HG02763 (cell line): Measurements from ENCODE around the gene ZC3H4.
"Not testable (repeated sequence)": the region's sequence is repeated elsewhere in the genome, so short reads cannot be mapped to it uniquely, and the experiment has no call there.

ENCODE experiments used
- ATAC-seq: cut with Tn5 transposase; IDR thresholded peaks from one replicate; pipeline ENCODE4 v1.9.1; 2021; ENCODE audit warnings: mild to moderate bottlenecking, moderate library complexity; ENCODE audit not compliant: unreplicated experiment

ZC3H4 gene

GRCh38 chr19:47056411-47056810, 57.2 kb downstream of the ZC3H4 start:
- no peak for ATAC-seq

DNA sequence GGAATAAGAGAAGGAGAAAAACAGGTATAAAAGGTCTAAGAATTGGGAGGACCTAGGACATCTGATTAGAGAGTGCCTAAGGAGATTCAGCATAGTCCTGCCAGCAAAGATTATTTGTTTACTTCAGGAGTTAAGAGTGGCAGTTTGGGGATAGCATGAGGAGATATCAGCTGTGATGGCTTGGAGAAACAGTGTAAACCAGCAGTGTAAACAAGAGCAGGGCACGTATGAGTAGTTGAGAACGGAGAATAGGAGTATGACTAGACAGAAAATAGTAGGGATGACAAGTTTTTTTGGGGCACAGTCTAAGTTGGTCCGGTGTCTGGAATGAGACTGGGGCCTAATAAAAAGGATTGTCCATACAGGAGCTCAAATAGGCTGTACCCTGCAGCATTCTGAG, 63.0 kb downstream of the ZC3H4 start:
- ATAC-seq, result not testable (repeated sequence)

- ATAC-seq, result no peak
Measured at GRCh38 chr19:47049307-47049700, 64.3 kb downstream of the ZC3H4 start.

DNA sequence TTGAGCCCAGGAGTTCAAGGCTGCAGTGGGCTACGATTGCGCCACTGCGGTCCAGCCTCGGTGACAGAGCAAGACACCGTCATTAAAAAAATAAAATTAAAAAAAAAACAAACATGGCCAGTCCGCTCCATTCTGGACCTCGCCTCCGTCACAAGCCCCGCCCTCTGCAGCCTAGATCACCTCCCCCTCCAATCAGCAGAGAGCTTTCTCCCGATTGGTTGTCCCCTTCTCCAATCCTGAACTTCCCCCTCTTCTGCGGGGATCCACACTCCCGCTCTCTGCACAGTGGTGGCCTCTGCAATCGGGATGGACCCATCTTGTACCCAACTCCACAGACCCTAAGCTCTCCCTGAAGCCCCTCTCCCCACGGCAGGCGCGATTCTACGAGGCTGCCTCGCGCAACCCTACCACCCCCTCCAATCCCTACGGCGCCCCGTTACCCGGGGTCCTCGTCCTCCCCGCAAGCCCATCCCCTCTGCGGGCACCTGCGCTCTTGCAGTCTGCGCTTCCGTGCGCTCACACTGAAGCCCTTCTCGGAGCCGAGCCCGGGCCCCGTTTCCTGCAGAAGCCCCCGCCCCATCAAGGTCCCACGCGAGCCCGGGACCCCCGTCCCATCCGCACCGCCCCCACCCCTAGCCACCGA, 65.7 kb downstream of the ZC3H4 start:
- peak; percentile 28 for ATAC-seq

- ATAC-seq, result no peak
Measured at GRCh38 chr19:47047272-47047762, 66.3 kb downstream of the ZC3H4 start.

GRCh38 chr19:47045867-47046470, 67.6 kb downstream of the ZC3H4 start:
- ATAC-seq, result no peak

GRCh38 chr19:47044946-47045866, 68.4 kb downstream of the ZC3H4 start:
- no peak for ATAC-seq

GRCh38 chr19:47040869-47041268, 72.7 kb downstream of the ZC3H4 start:
- no peak for ATAC-seq

DNA sequence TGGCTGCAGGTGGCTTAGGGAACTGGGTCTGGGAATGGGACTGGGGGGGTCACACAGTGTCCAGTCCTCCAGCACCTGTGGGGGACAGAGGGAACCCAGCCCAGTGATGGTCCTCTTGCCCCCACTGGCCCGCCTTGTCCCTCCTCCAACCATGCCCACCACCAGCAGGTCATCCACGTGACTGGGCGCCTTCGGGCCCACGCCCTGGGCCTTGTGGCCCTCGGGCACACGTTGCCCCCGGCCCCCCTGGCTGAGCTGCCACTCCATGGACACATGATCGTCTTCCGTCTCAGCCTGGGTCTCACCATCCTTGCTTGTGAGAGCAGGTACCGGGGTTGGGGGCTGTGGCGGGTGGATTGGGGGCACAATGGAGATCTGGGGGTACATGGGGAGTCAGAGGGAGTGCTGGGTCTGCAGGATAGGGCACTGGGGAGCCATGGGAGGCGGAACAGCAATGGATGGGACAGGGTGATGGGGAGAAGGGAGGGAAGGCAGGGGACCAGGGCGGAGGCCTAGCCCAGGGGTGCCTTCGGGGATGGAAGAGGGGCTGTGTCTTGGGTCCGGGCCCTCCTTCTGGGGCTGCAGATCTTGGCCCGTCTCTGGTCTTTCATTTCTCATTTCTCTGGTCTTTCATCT, 74.2 kb downstream of the ZC3H4 start:
- no peak for ATAC-seq

DNA sequence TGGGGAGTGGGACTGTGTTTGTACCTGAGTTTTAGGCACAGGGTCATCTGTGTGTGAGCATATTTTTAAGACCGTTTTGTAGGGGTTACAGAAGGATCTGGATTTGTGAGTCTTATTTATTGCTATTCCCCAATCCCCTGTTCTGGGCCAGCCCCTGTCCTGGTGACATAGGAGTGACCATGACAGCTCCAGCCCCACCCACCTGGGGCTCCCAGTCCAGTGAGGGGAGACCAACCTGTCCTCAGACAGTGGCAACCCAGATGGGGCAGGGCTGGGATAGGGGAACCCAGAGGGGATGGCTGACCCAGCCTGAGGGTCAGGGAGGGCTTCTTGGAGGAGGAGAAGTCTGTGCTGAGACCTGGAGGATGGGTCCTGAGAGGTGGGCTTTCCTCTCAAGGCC, 75.8 kb downstream of the ZC3H4 start:
- ATAC-seq, result no peak

- no peak for ATAC-seq
Measured at GRCh38 chr19:47036097-47036651, 77.4 kb downstream of the ZC3H4 start.

DNA sequence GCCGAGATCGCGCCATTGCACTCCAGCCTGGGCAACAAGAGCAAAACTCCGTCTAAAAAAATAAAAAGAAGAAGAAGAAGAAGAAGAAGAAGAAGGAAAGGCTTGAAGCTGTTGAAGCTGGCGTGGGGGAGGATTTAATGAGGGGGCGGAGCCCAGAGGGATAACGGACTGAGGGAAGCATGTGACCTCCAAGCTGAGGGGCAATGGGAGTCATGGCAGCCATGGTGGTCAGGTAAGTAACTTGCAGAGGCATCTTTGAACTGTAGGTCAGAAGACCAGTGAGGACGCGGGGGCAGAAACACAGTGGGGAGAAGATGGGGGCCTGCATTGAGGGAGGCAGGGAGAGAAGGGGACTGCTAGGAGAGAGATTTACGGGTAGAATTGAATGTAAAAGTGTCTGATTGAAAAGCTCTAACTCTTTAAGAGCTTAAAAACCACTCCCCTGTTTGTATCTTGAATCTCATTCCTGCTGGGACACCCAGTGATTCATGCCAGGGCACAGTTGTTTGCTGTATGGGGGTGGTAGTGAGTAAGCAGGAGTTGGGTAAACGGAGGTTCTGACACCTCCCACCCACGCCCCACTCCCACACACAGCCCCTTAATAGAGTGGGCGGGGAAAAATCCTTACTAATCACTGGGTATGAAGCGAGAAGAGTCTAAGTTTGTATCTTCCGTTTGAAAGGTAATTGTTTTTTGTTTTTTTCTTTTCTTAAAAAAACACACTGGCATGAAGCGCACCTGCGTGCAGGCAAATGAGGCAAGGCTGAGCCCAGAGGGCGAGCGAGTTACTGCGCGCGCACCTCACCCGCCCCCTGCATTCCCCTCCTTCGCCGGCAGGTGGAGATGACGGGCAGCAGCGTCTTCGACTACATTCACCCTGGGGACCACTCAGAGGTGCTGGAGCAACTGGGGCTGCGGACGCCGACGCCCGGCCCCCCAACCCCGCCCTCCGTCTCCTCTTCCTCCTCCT, 78.2 kb downstream of the ZC3H4 start:
- peak; percentile 85 for ATAC-seq

DNA sequence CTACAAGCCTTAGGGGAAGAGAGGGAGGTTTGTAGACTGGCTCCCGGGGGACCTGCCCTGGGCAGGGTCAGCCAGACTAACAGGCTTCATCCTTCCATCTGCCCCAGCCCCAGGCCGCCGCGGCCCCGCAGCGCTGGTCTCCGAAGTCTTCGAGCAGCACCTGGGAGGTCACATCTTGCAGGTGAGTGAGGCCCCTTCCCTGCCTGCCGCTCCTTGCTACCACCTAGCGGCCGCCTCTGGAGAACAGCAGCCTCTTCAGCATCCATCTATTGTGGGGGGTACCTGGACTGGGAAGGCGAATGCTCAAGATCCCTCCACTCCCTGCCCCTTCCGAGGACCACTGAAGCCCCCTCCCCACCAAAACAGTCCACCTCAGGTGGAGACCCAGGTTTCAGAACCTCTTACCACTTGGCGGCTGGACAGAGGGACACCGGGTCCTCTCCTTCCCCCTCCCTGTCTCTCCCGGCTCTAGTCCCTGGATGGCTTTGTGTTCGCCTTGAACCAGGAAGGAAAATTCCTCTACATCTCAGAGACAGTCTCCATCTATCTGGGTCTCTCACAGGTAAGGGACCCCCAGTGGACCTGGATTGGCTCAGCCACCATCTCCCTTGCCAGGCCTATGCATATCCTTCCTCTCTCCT, 81.3 kb downstream of the ZC3H4 start:
- ATAC-seq, result no peak

DNA sequence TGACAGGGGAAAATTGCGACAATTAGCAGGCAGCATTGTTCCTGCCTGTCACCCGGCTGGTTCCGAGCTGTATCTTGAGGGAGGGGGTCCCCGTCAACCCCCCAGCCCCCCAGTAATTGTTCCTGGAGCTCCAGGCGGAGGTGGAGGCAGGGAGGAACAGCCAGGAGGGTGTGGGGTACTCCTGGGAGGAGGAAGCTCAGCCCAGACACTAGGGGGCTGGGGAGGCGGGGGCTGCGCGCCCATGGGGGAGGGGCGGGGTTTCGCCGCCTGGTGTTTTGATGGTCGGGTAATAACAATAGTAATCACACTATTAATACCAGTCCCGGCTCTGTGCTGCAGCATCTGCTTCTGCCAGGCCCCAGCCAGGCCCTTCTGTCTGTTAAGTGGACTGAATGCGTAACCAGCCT, 85.4 kb downstream of the ZC3H4 start:
- ATAC-seq, result no peak

- ATAC-seq, result no peak
Measured at GRCh38 chr19:47027586-47028088, 85.9 kb downstream of the ZC3H4 start.

DNA sequence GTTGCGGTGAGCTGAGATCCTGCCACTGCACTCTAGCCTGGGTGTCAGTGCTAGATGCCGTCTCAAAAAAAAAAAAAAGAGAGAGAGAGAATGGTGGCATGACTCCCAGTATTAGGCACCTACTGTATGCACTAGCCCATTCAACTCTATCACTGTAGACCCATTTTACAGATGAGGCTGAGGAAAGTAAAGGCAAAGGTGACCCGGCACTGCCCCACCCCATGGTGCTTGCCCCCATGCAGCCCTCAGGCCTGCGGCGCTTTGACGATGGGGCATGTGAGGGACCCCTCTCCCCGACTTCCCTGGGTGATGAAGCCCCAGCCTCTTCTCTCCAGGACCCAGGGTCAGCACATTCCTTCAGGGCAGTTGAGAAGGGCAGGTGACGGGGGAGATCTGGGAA, 86.7 kb downstream of the ZC3H4 start:
- ATAC-seq, result no peak

DNA sequence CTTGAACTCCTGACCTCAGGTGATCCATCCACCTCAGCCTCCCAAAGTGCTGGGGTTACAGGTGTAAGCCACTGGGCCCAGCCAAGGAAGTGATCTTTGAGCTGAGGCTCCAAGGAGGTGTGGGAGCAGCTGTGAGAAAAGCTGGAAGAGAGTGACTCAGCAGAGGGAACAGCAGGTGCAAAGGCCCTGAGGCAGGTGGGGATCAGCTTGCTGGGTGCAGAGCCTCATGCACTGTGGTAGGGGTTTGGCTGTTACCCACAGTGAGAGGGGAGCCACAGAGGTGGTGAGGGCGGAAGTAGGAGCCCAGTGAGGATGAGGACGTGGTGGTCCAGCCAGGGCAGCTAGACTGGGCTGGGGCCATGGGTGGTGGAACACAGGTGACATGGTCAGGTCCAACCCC, 87.4 kb downstream of the ZC3H4 start:
- no peak for ATAC-seq

GRCh38 chr19:47024502-47024901, 89.1 kb downstream of the ZC3H4 start:
- ATAC-seq, result no peak

GRCh38 chr19:47023448-47023794, 90.2 kb downstream of the ZC3H4 start:
- no peak for ATAC-seq
